Activated T-cell treated with anti-CD3 and anti-CD28 coated beads for 24 hours (primary cell): ENCODE measurements around the gene IQCK.

ENCODE experiments used
- DNase-seq: peaks from one replicate; pipeline ENCODE4 v3.0.0-alpha.2; 2020; ENCODE audit warnings: low read depth

The IQCK gene

DNA sequence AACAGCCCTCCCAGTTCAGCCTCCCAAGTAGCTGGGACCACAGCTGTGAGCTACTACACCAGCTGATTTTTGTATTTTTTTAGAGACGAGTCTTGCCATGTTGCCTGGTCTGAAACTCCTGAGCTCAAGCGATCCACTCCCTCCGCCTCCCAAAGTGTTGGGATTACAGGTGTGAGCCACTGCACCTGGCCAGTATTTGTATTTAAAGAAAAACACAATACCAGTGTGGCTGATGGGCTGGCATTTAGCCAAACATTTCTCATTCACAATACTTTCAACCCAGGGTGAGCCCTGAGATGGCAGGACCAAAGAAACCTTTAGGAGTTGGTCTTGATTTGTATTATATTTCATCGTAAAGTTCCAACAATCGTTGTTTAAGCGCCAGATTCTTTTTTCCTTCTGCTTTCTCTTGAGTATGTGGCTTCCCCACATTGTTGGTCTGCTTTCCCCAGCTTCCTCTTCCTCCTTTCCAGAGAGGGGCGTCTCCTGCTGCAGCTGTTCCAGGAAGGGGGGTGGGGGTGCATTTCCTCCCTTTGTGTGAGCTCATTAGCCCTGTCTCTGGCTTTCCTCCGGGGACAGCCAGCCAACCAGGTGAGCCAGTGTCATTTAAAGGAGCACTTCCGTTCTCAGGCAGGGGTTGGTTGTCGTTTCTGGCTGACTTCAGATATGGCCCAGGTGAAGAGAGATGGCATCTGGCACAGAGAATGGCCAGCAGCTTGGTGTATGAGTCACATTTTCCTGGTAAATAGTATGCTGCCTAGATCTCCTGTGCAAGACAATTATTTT is 86.7 kb downstream of the IQCK start:
- no peak for DNase-seq

DNA sequence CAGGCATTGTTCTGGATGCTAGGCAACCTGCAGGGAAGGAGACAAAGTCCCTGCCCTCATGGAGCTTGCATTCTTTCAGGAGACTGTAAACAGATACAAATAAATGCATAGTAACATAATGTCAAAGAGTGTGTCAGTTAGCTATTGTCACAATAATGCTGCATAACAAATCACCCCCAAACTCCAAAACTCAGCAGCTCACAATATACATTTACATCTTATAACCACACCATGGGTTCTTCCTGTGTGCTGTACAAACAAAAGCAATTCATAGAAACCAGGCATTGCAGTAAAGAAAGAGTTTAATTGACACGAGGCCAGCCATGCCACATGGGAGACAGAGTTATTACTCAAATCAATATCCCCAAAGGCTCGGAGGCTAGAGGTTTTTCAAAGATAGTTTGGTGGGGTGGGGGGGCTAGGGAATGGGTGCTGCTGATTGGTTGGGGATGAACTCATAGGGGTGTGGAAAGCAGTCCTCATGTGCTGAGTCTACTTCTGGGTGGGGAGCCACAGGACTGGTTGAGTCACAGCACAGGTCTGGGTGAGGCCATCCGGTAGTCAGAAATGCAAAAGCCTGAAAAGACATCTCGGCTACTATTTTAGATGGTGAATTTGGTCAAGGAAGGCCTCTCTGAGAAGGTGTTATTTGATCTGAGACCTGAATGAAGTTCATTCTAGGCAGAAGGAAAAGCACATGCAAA is 87.5 kb downstream of the IQCK start:
- no peak for DNase-seq

DNA sequence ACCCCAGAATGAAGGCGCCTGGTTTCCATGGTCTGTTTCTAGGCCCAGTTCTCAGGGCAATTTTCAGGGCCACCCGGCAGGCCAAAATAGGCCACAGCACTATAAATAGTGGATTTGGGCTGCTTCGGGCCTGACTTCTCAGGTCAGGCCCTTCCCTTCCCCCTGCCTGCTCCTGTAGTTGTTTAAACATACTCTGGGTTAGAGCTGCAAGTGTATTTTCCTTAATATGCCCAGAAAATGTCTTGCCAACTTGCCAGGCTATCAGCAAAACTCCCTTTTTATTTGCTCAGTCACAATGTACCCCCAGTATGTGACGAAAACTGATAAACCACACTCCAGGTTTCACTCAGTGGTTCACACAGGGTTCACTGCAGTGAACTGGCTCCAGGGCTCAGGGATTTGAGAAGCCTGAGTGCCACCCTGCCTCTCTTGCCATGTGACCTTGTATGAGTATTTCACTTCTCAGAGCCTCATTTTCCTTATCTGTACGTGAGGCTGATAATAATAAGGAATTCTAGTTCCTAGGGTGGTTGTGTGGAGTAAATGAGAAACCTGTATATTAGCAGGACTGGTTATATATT is 90.1 kb downstream of the IQCK start:
- no peak for DNase-seq

DNA sequence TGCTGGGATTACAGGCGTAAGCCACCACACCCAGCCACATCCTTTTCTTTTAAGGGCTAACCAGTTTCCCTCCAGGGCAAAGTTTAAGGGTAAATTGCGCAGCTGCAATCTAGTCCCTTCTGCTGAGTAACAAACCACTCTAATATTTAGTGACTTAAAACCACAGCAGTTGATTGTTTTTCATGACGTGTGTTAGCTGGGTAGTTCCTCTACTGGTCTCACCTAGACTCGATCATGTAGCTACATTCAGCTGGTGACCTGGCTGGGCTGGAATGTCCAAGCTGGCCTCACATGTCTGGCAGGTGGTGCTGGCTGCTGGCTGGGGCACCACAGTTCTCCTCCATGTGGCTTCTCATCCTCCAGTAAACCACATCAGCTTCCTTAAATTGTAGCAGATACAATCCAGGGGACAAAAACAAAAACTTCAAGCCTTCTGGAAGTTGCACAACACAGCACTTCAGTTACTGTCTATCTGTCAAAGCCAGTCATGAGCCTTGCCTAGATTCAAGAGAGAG is 91.1 kb downstream of the IQCK start:
- DNase-seq = no peak

DNA sequence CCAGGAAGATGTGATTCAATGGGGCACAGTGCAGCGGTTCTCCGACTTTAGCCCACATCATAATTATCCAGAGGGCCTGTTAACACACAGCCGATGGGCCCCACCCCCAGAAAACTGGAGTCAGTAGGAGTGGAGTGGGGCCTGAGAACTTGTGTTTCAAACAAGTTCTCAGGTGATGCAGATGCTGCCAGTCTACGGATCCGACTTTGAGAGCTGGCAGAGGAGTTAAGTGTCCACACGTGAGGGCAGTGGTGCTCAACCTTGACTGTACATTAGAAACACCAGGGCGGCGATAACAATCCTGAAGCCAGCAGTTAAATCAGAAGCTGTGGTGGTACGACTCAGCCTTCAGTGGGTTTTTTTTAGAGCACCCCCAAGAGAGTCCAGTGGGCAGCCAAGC is 91.6 kb downstream of the IQCK start:
- DNase-seq = no peak

DNA sequence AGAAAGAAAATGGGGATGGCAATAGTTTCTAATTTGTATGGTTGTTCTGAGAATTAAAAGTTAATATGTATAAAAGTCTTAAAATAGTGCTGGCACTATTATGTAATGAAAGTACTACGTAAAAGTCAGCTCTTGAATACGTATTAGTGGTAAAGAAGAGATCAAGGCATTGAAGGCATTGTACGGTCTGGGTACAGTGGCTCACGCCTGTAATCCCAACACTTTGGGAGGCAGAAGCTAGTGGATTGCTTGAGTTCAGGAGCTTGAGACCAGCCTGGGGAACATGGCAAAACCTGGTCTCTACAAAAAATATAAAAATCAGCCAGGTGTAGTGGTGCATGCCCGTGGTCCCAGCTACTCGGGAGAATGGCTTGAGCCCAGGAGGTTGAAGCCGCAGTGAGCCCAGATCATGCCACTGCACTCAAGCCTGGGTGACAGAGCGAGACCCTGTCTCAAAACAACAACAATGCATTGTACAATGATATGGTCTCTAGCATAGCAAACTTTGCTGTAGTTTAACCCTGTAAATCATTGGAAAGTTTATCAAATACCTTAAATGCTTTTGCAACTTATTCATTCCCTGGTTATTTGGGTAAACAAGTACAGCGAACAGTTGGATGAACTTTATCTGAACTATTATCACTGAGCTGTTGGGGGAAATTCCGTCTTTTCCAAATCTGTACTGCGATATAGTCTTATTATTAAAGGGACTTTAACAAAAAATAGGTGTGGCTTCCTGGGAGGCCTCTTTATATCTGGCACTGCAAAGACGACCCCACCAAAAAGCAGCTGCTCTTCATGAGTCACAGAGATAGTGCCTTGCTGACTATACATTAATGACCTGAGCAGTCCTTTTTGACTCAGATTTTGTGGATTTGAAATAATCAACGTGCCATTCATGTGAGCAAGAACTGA is 93.0 kb downstream of the IQCK start:
- no peak for DNase-seq

DNA sequence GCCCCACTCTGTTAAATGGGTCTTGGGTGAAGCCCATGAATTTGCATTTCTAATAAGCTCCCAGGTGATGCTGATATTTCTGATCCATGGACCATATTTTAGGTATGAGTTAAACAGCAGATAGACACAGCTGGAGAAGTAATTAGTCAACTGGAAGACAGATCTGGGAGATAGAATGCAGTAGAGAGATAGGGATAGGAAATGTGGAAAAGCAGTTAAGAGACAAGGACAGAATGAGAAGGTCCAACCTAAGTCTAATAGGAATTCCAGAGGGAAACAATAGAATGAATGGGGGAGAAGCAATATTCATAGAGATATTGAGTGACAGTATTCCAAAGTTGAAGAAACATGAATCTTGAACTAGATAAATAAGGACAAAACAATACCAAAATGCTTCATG is 94.9 kb downstream of the IQCK start:
- DNase-seq = no peak

DNA sequence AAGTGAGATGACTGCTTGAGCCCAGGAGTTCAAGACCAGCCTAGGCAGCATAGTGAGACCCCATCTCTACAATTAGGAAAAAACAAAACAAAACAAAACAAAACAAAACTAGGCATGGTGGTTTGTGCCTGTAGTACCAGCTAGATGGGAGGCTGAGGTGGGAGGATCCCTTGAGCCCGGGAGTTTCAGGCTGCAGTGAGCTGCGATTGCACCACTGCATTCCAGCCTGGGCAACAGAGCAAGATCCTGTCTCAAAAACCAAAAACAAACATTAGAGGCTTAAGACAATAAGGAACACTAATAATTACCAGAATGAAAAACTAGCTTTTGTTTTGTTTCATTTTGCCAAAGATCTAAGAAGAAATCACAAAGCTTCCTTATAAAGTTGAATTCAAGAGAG is 97.3 kb downstream of the IQCK start:
- DNase-seq = no peak

DNA sequence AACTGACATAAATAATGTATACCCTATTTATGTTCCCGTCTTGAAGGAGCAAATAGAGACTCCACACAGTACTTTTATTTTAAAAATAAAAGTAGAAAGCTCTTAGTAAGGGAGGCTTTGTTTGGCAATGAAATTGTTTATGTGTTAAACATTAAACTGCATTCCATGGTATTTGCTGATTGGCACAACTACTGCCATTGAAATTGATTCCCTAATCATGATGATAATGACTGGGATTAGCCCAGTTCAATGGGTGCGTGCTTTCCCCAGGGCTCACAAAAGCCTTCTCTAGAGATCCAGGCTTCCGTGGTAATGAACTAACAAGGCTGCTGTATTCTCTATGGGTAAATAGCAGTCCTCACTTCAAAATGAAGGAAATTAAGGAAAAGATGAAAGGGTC is 99.1 kb downstream of the IQCK start:
- no peak for DNase-seq

DNA sequence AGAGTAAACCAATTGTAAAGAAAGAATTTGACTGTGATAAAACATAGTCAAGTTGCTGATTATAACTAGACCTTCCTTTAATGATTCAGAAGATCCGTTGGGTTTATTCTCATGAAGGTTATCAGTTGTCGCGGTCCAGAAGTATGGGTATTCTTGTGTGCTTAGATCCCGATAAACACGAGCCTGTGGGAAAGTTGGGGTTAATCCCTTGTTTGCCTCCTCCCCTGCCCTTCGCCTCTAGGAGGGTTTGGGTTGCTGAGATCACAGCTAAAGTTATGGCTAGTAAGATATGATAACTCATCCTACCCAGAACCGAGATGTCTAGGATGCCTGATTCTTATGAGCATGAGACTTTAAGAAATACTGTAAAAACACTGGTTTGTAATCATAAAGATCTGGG is 99.8 kb downstream of the IQCK start:
- DNase-seq = no peak

DNA sequence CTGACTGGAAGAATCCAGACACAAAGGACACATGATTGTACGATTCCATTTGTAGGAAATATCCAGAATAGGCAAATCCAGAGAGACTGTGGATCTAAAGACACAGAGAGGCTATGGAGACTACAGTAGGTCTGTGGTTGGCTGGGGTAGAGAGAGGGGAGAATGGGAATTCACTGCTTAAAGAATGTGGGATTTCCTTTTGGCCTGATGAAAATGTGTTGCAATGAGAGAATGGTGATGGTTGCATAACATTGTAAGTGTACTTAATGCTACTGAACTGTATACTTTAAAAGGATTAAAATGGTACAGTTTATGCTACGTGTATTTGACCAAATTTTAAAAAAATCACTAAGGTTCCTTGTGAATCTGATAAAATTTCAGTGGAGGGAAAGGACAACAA is 104.5 kb downstream of the IQCK start:
- no peak for DNase-seq

DNA sequence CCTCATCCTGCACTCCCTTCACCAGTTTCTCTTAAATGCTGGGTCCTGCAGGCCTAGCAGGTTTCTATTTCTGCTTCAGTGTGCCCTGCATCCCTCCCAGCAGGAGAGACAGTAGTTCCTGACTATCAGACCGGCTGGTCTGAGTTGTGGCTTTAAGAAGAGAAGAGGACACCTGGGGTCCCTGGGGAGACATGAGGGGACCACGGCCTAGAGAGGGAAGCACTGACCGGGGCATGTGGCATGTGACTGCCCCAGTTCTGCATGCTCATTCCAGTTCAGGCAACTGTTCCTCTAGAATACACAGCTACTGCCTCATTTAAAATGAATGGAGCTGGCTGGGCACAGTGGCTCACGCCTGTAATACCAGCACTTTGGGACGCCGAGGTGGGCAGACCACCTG is 105.3 kb downstream of the IQCK start:
- DNase-seq = no peak

DNA sequence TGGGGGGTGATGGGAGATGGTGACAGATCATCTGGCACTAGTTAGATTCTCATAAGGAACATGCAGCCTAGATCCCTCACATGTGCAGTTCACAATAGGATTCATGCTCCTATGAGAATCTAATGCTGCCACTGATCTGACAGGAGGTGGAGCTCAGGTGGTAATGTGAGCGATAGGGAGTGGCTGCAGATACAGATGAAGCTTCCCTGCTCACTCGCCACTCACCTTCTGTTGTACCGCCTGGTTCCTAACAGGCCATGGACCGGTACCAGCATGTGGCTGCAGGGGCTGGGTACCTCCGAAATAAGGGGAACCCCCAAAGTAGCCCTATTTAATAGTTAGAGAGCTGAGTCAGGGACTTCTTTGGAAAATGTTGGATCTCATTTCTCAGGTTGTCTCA is 106.1 kb downstream of the IQCK start:
- DNase-seq = no peak

DNA sequence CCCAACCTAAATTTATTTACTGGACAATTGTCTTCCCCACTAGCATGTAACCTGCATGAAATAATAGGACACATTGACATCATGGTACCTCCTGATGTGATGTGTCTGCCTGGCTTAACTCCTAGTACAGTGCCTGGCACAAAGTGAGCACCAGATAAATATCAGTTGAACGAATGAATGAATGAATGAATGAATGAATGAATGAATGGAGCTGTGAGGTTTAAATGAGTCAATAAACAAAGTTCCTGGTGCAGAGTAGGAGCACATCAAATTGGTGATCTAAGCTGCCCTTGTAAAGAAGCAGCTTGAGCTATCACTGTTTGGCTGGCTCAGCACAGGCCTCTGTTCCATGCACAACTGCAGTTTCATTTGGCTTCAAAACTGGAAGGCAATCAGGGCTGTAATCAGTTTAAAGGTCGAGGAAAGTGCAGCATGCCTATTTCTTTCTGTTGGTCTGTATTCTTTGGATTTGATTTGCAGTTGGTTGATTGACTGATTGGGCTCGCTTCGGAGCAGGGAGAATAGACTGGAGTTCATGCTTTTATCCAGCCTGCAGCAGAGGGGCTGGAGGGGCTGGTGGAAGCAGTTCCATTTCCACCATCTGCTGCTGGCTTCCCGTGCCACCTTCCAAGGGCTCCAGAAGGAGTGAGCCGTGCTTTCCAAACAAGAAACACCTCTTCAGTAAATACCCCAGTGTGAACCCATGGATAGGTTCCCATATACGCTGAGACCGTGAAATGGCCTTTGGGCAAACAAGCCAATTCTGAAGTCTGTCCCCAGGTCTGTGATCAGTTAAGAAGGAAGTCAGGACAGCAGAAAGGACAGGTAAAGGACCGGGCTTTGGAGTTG is 112.0 kb downstream of the IQCK start:
- no peak for DNase-seq

DNA sequence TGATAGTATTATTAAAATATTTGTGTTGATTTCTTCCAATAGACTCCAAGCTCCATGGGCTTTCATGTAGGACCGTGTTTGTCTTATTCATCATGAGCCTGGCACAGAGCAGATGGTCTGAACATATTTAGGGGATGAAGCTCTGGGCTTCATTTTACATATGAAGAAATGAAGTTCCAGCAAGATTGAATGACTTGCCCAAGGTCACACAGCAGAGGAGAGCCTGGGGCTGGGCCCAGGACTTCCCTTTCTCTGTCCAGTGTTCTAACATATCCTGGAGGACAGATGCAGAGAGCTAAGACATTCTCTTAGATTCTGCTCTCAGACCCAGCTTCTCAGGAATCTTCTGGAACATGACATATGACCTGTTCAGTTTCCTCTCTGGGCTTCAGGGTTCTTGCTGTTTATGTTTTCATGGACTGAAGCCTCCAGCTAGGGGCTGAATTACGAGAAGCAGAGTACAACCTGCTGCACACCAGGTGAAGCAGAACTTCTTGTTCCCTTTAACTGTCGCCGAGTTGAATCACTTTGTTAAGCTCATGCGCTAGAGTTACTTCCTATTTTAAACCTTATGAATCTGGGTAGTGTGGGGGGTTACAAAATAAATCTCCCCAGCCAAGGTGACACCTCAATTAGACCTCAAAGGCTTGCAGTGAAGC is 113.0 kb downstream of the IQCK start:
- DNase-seq = no peak

DNA sequence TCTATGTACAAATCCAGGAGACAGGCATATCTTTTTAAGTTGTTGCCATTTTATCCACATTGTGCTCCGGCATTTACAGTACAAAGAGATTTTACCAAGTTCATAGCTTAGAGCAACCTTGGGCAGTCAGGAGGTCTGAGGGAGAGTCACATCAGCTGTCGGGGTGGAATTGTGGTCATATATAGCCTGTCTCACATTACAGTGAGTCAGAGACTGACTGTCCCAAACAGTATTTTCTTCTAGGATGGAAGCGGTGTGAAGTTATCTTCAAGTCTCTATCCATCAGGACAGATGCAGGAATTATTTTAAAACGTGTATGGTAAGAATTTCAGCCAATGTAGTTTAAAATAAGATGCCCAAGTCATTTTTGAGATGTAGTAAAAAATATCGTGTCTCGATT is 113.6 kb downstream of the IQCK start:
- no peak for DNase-seq

DNA sequence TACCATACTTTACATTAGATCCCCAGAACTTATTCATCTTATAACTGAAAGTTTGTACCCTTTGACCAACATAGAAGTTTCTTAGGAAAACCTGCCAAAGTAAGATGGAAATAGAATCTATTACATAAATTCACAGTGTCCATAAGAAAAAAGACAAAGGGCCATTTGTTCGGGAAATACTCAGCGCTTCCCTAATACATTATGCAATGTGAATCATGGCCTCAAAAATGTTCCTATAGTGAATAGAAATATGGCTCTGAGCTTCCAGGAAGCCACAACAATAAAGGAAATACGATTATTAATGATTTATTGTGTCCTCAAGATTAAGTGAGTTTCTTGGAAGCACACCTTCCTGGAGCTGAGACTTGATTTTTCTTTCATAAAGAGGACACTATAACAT is 115.1 kb downstream of the IQCK start:
- no peak for DNase-seq

DNA sequence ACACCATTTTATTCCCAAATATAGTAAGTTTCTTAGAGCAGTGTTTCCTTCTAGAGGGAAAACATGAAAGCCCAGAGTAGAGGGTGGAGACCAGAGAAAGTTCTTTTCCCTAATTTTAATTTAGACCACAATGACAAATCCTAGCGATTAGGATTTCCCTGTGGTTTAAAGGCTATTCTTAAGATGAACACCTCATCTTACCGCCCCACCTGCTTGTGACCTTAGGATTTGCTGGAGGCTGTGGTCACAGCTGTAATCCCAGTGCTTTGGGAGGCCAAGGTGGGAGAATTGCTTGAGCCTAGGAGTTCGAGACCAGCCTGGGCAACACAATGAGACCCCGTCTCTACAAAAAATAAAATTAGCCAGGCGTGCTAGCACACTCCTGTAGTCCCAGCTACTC is 115.5 kb downstream of the IQCK start:
- no peak for DNase-seq

DNA sequence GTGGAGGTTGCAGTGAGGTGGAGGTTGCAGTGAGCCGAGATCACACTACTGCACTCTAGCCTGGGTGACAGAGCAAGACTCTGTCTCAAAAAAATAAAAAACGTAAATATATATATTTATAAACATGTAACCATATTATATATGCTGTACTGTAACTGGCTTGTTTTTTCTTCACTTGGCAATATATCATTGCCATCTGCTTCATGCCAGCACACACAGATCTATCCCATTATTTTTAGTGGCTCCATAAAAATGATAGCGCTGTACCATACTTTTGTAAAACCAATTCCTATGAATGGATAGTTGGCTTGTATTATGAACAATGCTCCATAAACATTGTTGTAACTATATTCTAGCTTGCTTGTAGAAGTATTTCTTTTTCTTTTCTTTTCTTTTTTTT is 117.1 kb downstream of the IQCK start:
- no peak for DNase-seq

DNA sequence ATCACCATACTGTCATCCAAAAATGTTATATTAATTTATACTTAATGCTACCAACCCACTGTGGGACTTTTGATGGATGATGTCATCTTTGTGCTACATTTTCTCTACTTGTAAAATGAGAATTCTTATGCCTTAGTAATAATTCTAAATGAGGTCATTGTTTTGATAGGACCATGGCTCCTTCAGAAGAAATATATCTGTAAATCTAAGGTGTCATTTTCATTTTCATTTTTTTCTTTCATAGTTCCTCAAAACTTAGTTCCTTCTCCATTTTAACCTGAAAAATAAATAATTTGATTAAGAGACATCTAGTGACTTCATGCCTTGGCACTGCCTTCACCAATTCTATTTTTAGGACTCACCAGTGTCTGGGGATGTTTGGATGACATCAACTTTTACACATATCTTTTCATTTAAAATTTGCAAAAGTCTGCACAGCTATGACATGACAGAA is 117.9 kb downstream of the IQCK start:
- no peak for DNase-seq
